GM12864 (cell line): ENCODE measurements around the gene CRAMP1.
"Not testable (repeated sequence)": the region's sequence is repeated elsewhere in the genome, so short reads cannot be mapped to it uniquely, and the experiment has no call there.

ENCODE experiments used
- DNase-seq: peaks from one replicate; pipeline ENCODE4 v3.0.0-alpha.2; 2011; ENCODE audit warnings: low read depth
- H3K4me3 ChIP-seq: 2 replicates; pipeline ENCODE4 v1.5.1; 2011; ENCODE audit warnings: mild to moderate bottlenecking, low read depth, low read length, control low read depth
- CTCF ChIP-seq: IDR thresholded peaks from 2 replicates; pipeline ENCODE4 v1.5.1; 2011; ENCODE audit warnings: low read depth, mild to moderate bottlenecking, moderate library complexity, low read length, control low read depth, inconsistent platforms; ENCODE audit errors: missing control alignments

CRAMP1 gene

GRCh38 chr16:1581804-1582203 is 30.4 kb upstream of the CRAMP1 start:
- no peak overlapping the region for H3K4me3 ChIP-seq
- no peak for DNase-seq
- no peak for TF ChIP-seq CTCF

- TF ChIP-seq CTCF: no peak
- H3K4me3 ChIP-seq: no peak overlapping the region
- DNase-seq: no peak
Measured at GRCh38 chr16:1583180-1583579, 29.0 kb upstream of the CRAMP1 start.

GRCh38 chr16:1584926-1585484 is 27.2 kb upstream of the CRAMP1 start:
- TF ChIP-seq CTCF: no peak

GRCh38 chr16:1590366-1590765 is 21.8 kb upstream of the CRAMP1 start:
- H3K4me3 ChIP-seq: no peak overlapping the region
- DNase-seq: no peak
- TF ChIP-seq CTCF: no peak

More at GRCh38 chr16:1584926-1585484, 27.2 kb upstream of the CRAMP1 start:
- H3K4me3 ChIP-seq: no peak overlapping the region
- no peak for DNase-seq

GRCh38 chr16:1590930-1591705 is 21.0 kb upstream of the CRAMP1 start:
- no peak for DNase-seq
- no peak overlapping the region for H3K4me3 ChIP-seq

GRCh38 chr16:1592446-1592845 is 19.7 kb upstream of the CRAMP1 start:
- no peak for TF ChIP-seq CTCF
- H3K4me3 ChIP-seq: no peak overlapping the region
- no peak for DNase-seq

More at GRCh38 chr16:1590930-1591705, 21.0 kb upstream of the CRAMP1 start:
- no peak for TF ChIP-seq CTCF

GRCh38 chr16:1595511-1595910 is 16.6 kb upstream of the CRAMP1 start:
- not testable (repeated sequence) for DNase-seq, H3K4me3 ChIP-seq
